Measurements from ENCODE around the gene CAV2.

DNA sequence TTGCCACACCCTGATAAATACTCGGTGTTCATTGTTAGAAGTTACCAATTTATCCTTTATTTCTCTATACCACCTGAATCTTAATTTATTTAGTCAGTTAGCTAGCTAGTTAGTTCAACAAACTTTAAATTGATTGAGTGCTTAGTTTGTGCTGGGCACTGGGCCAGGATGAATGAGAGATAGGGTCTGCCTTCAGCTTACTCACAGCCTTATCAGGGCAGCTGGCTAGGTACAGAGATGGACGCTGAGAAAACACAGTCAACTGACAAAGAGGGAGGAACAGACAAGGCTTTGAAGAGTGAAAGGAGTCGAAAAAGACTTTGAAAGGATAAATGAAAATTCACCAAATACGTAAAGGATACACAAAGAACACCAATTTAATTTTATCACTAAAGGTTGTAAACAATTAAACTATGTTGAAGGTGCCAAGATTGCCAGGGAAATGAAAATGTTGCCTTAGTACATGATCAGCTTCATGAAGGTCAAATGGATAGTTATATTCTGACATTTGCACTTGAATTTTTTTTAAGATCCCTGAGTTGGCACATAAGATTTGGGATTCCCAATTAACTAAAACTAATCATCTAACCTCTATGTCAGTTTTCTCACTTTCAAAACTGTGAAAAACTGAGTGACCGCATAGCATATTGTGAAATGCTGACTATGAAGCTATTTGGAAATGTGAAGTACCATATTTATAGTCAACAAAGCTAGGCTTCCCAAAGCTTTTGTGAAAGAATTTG, 2.1 kb downstream of the CAV2 start:
- TF ChIP-seq, protein P1, sequence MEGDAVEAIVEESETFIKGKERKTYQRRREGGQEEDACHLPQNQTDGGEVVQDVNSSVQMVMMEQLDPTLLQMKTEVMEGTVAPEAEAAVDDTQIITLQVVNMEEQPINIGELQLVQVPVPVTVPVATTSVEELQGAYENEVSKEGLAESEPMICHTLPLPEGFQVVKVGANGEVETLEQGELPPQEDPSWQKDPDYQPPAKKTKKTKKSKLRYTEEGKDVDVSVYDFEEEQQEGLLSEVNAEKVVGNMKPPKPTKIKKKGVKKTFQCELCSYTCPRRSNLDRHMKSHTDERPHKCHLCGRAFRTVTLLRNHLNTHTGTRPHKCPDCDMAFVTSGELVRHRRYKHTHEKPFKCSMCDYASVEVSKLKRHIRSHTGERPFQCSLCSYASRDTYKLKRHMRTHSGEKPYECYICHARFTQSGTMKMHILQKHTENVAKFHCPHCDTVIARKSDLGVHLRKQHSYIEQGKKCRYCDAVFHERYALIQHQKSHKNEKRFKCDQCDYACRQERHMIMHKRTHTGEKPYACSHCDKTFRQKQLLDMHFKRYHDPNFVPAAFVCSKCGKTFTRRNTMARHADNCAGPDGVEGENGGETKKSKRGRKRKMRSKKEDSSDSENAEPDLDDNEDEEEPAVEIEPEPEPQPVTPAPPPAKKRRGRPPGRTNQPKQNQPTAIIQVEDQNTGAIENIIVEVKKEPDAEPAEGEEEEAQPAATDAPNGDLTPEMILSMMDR (conservative IDR thresholded peaks at IDR 0.05; ENCODE audit: low read depth, low read length) = no peak
- TF ChIP-seq EZH2 (IDR thresholded peaks at IDR 0.05; ENCODE audit: borderline replicate concordance, low read depth, low read length, poor library complexity, severe bottlenecking) = no peak
